Suprapubic skin (tissue), 4 donors: ENCODE data around the gene CAMKV.

ENCODE experiments used
- EP300 ChIP-seq: sonication (generic); formaldehyde crosslinking; IDR thresholded peaks from one replicate; pipeline ENCODE4 v1.6.1; 2017; ENCODE audit warnings: antibody characterized with exemption
- POLR2A ChIP-seq, 2 donors: fragments of 450-650 bp; IDR thresholded peaks; one replicate each; pipeline ENCODE4 v1.6.1; 2017; ENCODE audit warnings: antibody characterized with exemption in 2 of 2, mild to moderate bottlenecking in 2 of 2, moderate library complexity in 2 of 2
- POLR2AphosphoS5 ChIP-seq, 3 donors: sonication (generic); formaldehyde crosslinking; IDR thresholded peaks; one replicate each; pipeline ENCODE4 v1.6.1; 2017; ENCODE audit warnings: antibody characterized with exemption in 3 of 3
- TF ChIP-seq, protein P1 (sequence below), 2 donors: fragments of 200-600 bp in 1 of 2; fragments of 450-650 bp in 1 of 2; sonication (generic) in 1 of 2; IDR thresholded peaks; one replicate each; pipeline ENCODE4 v1.5.1; 2016 to 2019; ENCODE audit warnings: antibody characterized with exemption in 2 of 2, mild to moderate bottlenecking in 1 of 2, moderate library complexity in 1 of 2

DNA sequence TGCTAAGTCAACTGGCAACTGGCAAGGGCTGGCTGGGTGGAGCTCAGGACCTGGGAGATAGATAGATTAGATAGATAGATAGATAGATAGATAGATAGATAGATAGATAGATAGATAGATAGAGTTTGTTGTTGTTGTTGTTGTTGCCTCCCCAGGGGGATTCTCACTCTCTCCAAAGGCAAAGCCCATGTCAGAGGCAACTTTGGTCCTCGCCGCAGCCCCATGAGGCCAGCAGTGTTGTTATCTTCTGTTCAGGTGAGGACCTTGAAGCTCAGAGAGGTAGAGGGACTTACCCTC is 41.4 kb upstream of the CAMKV start:
- TF ChIP-seq EP300 (no peak), POLR2A (IDR thresholded peaks at IDR 0.05) (no peak), POLR2AphosphoS5 (IDR thresholded peaks at IDR 0.05) (no peak)
- TF ChIP-seq, protein P1, sequence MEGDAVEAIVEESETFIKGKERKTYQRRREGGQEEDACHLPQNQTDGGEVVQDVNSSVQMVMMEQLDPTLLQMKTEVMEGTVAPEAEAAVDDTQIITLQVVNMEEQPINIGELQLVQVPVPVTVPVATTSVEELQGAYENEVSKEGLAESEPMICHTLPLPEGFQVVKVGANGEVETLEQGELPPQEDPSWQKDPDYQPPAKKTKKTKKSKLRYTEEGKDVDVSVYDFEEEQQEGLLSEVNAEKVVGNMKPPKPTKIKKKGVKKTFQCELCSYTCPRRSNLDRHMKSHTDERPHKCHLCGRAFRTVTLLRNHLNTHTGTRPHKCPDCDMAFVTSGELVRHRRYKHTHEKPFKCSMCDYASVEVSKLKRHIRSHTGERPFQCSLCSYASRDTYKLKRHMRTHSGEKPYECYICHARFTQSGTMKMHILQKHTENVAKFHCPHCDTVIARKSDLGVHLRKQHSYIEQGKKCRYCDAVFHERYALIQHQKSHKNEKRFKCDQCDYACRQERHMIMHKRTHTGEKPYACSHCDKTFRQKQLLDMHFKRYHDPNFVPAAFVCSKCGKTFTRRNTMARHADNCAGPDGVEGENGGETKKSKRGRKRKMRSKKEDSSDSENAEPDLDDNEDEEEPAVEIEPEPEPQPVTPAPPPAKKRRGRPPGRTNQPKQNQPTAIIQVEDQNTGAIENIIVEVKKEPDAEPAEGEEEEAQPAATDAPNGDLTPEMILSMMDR (IDR thresholded peaks at IDR 0.05): no peak
